Activated T-cell treated with anti-CD3 and anti-CD28 coated beads for 48 hours (primary cell): ENCODE results near the gene UBL4A.

Experiments used
- DNase-seq: peaks from one replicate; pipeline ENCODE4 v3.0.0-alpha.2; 2020; ENCODE audit warnings: low read depth

Gene UBL4A

DNA sequence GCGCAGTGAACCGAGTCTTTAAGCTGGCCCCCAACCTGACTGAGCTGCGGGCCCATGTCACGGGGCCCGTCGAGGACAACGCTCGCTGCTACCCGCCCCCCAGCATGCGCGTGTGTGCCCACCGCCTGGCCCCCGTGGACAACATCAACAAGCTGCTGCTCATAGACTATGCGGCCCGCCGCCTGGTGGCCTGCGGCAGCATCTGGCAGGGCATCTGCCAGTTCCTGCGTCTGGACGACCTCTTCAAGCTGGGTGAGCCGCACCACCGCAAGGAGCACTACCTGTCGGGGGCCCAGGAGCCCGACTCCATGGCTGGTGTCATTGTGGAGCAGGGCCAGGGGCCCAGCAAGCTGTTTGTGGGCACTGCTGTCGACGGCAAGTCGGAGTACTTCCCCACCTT, 26.1 kb downstream of the UBL4A start:
- no peak for DNase-seq

DNA sequence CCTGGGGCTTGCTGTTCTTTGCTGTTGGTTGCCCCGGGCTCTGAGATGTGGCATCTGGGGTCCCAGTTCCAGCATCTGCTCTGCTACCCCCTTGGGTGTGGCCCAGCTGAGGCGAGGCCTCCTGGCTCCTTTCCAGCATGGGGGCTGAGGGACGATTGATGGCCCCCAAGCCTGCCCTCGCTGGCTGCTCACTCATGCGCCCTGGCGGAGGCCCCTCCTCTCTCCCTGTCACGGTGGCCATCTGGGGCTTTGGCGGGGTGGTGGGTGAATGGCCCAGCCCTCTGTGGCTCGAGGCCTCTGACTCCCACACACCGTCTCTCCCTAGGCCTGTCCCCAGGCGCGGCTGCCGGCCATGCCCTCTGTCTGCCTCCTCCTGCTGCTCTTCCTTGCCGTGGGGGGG, 26.6 kb downstream of the UBL4A start:
- no peak for DNase-seq

DNA sequence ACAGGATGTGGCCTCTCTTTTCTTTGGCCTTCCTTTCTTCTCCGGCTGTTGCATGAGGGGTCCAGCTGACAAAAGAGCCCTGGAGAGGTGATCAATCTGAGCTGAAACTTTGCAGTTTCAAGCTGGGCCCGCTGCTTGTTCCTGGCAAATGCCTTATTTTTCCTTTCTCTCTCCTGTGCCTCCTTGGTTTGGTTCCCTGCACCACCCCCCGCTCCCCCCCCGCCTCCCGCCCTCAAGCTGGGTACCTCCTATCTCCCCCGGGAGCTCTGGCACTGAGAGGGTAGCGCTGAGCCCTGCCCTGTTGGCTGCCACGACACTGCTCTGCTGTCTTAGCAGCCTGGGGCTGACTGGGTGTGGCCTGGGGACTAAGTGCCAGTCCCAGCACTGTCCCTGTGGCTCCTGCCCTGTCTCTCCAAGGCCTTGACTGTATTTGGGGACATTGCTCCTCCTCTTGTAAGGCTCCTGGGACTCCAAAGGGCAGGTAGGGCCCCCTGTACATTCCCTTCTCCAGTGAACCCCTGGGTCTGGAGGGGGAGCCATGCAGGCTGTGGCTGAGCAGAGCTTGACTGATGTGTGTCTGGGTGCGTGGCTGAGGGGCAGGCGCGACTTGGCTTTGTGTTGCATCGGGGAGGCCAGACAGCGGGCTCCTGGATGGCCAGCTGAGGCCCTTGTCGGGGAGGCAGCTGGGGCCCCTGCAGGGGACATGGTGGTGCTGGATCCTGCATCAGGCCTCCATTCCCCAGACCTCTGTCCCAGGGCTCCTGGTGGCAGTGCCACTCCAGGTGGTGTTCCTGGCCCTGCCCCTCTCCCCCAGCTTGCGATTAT, 27.2 kb downstream of the UBL4A start:
- DNase-seq = no peak

DNA sequence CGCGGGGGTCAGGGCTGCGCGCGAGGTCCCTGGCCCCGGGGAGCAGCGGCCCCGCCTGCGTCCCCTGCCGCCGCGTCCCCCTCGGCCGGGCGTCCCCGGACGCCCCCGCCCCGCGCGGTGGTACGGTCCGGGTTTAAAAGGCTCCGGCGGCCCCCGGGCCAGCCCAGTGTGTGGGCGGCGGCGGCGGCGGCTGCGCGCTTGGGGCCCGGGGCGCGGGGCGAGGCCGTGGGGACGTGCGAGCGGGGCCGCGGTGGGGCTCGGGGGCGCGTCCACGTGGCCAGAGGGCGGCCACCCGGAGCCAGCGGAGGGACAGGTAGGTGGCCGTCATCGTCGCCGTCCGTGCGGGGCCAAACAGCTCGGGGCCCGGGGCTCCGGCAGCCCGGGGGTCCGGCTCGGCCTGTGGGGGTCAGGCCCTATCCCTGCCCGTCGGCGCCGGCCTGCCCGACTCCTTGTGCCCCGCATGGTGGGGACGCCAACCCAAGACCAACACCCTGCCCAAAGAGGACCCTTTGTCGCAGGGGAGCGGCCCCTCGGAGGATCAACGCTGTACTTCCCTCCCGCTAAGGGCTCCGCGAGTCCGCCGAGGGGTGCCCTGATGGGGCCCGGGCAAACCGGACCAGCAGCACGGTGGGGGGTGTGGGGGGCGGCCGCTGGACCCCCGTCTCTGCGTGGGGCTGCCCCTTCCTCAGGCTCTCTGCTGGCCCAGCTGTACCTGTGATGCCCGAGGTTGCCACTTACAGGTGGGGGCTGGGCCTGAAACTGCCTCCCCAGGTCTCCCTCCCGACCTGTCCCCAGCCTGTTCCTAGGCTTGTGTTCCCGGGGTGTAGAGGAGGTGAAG, 28.1 kb downstream of the UBL4A start, which contains the start of gene PLXNA3:
TSS of gene PLXNA3 (plus strand) at position 166 of the 838 bp plus-strand sequence. CDS start 1,903 bp downstream, outside the sequence.
- peak; percentile 57 for DNase-seq

DNA sequence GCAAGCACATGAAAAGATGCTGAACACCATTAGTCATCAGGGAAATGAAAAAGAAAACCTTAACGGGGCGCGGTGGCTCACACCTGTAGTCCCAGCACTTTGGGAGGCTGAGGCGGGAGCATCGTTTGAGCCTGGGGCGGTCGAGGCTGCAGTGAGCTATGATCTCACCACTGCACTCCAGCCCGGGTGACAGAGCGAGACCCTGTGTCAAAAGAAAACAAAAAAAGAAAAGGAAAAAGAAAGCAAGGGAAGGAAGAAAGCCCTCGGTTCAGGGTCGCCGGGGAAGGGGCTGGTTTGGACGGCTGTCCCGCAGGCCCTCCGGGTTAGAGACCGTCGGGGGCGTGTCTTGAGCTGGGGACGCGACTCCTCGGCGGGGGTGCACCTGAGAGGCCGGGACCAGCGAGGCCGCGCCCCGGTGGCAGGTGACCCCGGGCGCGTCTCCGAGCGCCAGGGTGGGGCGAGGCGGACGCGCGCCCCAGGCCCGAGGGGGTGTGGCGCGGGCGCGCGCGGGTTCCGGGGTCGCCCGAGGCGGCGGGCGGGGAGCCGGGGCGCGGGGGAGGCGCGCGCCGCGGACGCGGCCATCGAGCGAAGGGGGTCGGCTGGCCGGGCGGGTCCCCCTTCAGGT, 28.8 kb downstream of the UBL4A start:
- peak; percentile 49 for DNase-seq

DNA sequence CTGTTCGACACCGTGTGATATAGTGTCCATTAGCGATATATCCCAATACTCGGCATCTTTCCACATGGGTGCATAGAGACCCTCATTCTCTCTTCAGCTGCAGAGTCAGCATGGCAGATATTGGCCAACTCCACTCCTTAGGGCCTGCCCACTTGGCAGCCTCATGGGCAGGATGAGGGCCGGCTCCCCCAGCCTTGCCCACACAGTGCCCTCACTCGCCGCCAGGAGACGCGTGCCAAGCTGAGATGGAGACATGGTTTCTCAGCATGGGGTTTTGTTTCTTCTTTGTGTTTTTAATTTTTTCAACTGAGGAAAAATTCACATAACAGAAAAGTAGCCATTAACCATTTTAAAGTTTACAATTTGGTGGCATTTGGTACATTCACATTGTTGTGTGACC, 33.6 kb downstream of the UBL4A start:
- DNase-seq = no peak

DNA sequence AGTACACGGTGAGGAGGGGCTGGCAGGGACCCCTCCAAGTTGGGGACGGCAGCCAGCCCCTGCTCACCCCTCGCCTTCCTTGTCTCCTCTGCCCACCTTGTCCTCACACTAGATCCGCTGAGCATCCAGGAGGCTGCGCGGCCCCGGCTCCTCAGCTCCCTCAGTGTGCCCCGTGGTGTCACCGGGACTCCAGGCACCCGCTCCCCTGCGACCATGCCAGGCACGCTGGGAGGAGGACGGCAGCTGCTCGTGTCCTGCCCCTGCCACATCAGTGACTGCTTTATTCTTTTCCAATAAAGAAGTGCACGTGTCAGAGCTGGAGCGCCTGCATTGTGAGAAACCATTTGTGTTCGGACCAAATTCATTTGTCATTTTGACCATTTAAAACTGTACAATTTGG, 36.1 kb downstream of the UBL4A start:
- no peak for DNase-seq

DNA sequence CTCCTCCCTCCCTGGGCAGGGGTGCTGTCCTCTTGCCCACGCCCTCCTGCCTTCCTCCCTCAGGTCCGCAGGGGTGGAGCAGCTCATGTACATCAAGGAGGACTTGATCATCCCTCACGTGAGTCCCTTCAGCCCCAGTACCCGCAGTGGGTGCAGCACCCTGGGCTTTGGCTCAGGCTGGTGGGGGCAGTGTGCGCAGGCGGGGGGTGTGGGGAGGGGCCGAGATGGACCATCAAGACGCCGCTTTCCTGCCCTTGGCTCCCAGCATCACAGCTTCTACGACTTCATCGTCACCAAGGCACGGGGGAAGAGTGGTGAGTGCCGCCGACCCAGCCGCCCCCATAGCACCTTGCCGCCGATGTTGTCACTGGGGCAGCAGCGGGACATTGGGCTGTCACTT, 36.8 kb downstream of the UBL4A start:
- no peak for DNase-seq

DNA sequence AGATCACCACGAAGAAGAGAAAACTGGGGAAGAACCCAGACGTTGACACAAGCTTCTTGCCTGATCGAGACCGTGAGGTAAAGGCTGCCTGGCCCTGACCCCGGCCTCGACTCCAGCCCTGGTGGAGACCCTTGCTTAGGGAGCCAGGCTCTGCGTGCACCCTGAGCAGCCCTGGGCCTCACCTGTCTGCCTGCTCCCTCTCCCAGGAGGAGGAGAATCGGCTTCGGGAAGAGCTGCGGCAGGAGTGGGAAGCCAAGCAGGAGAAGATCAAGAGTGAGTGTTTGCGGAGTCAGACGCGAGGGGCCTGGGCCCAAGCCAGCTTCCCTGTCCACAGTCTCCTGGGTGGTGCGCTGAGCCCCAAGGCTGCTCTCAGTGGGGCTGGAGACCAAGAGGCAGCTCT, 37.9 kb downstream of the UBL4A start:
- DNase-seq = no peak

DNA sequence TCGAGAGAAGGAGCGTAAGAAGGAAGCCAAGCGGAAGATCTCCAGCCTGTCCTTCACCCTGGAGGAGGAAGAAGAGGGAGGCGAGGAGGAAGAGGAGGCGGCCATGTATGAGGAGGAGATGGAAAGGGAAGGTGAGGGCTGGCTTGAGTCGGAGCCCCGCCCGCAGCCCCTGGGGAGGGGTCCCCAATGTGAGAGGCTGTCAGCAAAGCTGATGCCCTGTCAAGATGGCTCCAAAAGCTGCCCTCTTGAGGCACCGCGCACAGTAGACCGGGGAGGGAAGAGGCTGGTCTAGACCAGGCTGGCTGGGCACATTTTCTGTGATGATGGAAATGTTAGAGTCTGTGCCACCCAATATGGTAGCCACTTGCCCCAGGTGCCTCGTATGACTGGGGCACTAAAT, 40.0 kb downstream of the UBL4A start:
- DNase-seq = no peak

DNA sequence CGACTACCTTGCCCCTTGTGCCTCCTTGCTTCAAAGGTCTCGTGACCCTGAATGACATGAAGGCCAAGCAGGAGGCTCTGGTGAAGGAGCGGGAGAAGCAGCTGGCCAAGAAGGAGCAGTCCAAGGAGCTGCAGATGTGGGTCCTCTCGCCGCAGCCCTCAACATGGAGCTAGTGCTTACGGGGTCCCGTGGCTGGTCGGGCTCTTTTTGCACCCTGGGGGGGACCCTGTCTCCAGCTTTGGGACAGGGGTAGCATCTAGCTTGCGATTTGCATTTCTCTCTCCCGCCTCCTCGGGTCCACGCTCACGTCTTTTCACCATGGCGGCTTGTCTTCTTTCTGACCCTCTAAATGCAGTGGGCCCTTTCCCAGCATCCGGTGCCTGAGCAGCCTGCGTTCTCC, 40.6 kb downstream of the UBL4A start:
- no peak for DNase-seq

DNA sequence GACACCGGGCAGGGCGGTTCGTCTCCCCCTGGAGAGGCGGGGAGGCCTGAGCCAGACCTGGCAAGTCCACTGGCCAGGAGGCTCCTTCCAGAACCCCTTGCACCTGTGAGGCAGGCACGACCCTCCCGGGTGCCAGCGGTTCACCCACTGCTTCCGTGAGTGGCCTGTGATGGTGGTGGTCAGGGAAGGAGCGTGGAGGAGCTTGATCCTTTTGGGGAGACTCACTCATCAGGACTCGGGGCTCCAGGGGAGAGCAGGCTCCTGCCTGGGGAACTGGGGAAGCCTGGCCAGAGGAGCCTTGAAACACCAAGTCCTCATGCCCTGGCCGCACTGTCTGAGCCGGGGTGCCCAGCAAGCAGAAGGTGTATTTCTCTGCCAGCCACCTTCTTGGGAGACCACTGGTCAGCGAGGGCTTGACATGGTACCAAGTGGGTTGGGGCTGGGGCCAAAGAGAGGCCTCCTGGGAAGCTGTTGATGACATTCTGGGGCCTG, 41.6 kb downstream of the UBL4A start:
- DNase-seq = no peak

DNA sequence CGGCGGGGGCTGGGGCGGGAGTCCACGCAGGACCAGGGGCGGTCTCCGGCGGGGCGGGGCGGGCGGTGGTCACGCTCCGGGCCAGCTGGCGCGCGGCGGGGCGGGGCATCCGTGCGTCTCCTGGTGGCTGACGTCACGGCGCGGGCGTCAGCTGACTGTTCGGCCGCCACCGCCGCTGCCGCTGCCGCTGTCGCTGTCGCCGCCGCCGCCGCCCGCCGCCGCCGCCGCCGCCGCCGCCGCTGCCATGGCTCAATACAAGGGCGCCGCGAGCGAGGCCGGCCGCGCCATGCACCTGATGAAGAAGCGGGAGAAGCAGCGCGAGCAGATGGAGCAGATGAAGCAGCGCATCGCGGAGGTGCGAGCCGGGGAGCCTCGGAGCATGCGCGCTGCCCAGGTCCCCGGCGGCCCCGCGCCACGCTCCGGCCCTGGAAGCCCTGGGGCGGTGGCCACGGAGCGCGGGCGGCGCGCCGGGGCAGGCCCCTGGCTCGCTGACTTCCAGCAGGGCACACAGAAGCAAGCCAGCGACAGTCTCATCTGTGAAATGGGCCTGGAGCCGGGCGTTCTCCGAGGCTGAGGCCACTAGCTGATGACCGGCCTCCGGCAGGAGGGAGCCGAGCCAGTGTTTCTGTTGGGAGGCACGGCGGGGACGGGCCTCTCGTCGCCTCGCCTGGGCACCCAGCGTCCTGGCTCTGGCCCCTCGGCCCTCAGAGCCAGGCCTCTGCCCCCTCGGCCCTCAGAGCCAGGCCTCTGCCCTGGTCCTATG, 42.2 kb downstream of the UBL4A start, which contains the start of gene FAM50A:
TSS of gene FAM50A (plus strand) at position 150 of the 763 bp plus-strand sequence. CDS start at position 245, 95 bp downstream.
- DNase-seq = peak; percentile 69

DNA sequence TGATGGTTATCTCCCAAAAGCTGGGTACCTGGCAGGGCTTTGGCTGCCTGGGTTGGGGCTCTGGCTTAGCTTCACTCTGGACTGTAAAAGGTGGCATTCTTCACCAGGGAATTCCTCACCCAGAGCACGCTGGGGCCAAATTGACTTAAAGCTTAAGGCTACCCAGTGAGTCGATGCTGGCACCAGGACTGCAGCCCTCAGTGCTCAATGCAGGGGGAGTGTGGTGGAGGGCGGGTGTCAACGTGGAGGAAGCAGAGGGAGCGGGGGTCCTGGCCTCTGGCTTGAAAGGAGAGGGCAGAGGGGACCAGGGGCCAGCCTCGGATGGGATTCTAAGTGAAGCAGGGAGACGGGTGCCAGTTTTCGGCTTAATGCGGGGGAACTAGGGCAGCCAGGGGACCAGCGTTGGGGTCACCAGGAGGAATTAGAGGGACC, 42.9 kb downstream of the UBL4A start:
- no peak for DNase-seq

DNA sequence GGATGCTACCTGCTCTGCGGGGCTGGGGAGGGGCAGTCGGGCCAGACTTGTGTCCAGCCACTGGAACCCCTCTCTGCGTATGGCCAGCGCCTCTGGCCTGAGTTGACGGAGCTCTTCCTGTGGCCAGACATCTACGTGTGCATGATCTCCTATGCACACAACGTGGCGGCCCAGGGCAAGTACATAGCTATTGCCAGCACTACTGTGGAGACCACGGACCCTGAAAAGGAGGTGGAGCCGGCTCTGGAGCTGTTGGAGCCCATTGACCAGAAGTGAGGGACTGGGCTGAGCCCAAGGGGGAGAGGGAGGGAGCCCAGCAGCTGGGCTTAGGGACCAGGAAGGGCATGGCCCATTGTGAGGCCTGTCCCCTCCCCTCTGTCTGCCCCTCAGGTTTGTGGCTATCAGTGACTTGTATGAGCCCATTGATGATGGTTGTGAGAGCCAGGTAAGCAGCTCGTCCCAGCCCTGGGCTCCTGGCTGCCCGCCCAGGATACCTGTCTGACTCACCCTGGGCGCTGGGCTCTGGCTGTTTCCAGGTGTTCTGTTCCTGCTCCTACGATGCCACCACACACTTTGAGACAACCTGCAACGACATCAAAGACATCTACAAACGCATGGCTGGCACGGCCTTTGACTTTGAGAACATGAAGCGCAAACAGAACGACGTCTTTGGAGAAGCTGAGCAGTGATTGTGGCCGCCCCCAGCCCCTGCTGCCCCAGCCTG, 44.3 kb downstream of the UBL4A start:
- no peak for DNase-seq

DNA sequence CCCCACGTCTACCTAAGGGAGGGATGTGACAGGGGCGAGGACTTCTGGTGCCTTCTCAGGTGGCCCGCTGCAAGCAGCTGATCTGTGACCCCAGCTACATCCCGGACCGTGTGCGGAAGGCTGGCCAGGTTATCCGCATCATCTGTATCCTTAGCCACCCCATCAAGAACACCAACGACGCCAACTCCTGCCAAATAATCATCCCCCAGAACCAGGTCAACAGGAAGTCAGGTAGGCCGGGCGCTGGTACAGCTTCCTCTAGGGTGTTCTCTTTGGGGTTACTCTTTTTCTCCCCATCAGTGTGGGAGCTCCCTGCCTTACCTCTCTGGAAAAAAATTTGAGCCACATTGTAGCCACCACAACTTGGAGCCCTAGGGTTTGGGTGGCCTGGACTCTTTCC, 44.9 kb downstream of the UBL4A start:
- DNase-seq = no peak

DNA sequence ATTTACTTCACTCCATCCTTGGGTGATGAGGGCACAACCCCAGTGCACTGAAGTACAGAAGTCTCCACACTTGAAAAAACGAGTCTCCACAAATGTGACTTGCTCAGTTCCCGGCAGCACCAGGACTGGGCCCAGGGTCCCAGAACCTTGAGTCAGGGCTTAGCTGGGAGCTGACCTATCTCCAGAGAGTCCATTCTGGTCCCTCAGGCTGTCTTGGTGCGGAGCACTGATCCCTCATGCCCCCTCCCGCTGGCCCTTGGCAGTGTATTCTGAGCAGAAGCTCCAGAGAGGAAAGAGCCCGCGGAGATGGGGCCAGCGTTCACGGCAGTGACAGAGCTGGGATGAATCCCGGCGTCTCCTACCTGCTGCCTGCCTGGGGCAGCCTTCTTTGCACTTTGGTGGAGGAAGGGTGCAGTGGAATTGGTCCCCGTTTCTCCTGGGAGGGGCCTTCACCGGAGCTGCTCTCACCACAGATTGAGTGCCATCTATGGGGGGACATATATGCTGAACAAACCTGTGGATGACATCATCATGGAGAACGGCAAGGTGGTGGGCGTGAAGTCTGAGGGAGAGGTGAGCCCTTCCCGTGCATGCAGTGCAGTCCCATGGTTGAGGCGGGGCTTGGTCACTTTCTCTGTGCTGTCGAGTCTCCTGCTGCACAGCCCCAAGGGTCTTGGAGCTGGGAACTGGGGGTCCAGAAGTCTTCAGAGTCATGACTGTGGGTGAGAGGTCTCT, 45.6 kb downstream of the UBL4A start:
- no peak for DNase-seq

DNA sequence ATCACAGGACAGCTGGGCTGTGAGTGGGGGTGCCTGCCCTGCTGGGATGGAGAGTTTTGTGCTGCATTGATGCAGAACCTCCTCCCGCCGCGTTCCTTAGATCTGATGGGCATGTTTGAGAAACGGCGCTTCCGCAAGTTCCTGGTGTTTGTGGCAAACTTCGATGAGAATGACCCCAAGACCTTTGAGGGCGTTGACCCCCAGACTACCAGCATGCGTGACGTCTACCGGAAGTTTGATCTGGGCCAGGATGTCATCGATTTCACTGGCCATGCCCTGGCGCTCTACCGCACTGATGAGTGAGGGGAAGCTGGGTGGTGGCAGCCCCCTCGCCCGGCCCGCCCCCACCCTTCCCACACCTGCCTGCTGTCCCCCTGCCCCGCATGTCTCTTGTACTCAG, 46.6 kb downstream of the UBL4A start:
- no peak for DNase-seq

DNA sequence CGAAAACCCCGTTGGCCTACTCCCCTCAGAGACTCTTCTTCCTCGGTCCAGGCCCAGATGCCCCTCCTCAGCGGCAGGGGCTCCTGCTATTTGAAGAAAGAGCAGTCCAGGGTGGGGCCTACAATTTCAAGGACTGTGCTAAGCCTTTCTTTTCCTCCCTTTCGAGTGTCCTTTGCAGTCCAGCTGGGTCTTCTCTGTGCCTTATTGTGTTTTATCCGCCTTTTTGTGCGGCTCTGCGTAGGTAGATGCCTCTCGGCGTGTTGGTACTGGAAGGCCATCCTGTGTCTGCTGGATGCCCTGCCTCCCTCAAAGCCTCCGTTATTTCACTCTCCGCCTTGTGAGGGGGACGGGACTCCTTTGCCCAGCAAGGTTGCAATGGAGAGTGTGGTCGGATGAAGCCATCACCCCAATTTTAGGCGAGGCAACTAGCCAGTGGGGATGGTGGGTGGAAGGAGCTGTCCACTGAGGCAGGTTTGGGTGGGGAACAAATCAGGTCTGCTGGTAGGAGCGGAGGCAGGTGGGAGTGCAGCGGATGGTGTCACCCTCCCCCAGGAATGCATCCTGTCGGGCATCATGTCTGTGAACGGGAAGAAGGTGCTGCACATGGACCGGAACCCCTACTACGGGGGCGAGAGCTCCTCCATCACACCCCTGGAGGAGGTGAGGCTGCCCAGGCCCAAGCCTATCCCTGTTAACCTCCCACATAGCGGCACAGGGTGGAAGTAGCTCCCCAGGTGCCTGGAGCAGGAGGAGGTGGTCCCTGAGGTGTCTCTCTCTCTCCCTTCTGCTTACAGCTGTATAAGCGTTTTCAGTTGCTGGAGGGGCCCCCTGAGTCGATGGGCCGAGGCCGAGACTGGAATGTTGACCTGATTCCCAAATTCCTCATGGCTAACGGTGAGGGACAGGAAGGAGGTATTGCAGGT, 48.2 kb downstream of the UBL4A start:
- no peak for DNase-seq
